Epidermal melanocyte (primary cell): ENCODE measurements around the gene EXOC7.

Experiments used
- DNase-seq: peaks from one replicate; pipeline ENCODE4 v3.0.0; 2011; ENCODE audit warnings: low spot score; ENCODE audit not compliant: insufficient read length

EXOC7 gene

DNA sequence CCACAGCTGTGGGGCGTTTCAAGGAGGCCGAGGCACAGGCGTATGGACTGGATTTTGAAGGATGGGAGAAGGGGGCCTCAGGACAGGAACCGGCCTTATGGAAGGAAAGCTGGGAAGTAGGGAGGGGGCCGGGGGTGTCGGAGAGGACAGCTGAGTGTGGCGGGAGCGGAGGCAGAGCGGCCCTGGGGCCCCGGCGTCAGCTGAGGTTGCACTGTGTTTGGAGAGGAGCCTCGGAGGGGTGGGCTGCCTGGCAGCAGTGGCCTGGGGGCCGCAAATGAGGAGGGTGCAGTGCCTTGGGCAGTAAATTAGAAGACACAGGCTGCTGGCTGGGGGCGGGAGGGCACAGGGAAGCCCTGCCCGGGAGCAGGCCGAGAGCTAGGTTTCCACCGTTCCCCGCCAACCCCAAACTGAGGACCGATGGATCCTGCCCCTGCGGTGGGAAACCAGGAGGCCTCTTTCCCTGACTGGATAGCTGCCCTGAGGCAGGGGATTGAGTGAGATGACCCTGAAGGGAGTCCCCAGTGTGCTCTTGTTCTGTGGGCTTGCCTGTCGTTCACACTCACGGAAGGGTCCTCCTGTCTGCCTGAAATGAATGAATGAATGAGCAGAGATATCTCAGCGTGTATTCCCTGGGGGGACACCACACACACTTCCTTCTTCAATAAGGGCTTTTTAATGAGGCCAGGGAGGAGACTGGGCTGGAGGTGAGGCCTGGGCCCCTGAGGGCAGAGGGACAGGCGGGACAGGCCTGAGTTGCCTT lies 19.0 kb upstream of the EXOC7 start:
- DNase-seq: no peak

DNA sequence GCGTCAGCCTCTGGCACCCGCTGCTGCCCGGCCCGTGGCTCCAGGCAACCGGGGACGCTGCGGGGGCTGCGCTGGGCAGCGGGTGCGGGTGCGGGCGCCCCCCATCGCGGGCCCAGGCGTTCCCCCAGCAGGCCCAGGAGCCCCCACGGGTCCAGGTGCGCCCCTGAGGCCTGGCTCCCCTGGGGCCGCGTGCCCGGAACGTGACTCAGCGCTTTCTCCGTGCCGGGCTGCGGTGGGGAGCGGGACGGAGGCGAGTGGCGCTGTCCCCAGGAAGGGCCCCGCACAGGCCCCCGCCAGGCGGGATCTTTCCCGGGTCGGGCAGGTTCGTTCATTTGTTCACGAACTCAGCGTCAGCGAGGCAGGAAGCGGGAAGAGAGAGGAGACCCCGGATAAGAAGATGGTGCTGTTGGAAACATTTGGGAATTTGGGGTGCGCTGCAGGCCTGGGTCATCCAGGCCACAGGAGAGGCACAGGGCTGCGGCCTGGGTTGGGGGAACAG lies 18.4 kb upstream of the EXOC7 start:
- no peak for DNase-seq

GRCh38 chr17:76120658-76121008 lies 17.0 kb upstream of the EXOC7 start:
- DNase-seq: no peak

DNA sequence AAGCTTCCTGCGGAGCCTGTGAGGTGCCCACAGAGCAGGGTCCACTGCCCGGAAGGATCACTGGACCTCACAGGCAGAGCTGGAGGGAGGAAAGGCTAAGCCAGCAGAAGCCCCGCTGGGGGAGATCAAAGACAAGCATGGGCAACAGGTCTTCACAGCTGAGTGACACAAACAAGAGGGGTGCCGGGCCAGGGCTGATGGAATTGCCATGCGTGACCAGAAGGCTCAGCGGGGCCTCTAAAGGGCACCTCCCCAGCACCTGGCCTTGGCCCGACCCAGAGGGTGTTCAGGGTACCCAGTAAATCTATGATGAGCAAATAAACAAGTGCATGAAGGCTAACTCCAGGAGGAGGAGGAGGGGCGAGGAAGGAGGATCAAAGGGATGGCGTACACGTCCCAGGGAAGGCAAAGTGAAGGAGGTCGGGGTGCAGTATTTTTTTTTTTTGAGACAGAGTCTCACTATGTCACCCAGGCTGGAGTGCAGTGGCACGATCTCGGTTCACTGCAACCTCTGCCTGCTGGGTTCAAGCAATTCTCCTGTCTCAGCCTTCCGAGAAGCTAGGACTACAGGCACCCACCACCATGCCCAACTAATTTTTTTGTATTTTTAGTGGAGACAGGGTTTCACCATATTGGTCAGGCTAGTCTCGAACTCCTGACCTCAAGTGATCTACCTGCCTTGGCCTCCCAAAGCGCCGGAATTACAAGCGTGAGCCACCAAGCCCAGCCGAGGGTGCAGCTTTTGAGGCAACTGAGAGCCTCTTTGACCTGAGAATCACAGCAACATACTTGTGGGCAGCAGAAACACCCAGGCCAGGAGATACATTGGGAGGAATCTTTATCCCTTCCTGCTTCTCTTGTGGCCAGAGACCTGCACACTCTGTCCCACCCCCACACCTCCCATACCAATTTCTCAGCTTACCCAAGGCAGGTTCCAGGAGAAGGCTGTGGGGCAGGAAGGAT lies 16.1 kb upstream of the EXOC7 start:
- DNase-seq: no peak

- DNase-seq: no peak
Measured at GRCh38 chr17:76115138-76115754, 11.7 kb upstream of the EXOC7 start.

- no peak for DNase-seq
Measured at GRCh38 chr17:76111956-76112355, 8.4 kb upstream of the EXOC7 start.

DNA sequence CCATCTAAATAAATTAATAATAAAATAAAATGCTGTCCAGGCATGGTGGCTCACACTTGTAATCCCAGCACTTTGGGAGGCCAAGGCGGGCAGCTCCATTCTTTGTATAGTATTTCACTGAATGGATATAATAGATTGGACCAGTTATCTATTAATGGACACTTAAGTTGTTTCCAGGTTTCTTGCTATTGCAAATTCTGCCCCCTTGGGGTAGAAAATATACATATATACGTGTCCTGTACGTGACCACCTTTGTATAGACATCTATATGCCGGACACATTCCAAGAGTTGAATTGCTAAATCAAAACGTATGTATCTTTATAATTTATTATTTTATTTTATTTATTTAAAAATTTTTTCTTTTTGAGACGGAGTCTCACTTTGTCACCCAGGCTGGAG lies 3.9 kb upstream of the EXOC7 start:
- DNase-seq: no peak

DNA sequence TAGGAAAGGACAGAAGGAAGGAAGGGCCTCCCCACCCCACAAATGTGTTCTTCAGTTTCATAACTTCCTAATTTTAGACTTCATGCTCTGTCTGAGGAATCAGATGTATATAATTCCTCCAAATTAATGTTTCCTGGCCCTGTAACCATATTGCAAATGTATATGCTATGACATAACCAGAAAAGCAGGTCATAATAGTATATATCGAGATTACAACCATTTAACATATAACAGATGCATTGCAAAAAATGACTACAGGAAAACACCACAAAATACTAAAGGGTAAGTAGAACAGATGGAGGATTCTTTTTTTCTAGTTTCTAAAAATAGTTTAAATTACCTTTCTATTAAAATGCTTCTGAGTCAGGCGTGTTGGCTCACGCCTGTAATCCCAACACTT lies 3.1 kb upstream of the EXOC7 start:
- DNase-seq: no peak

GRCh38 chr17:76104896-76105231 lies 1.3 kb upstream of the EXOC7 start:
- no peak for DNase-seq

DNA sequence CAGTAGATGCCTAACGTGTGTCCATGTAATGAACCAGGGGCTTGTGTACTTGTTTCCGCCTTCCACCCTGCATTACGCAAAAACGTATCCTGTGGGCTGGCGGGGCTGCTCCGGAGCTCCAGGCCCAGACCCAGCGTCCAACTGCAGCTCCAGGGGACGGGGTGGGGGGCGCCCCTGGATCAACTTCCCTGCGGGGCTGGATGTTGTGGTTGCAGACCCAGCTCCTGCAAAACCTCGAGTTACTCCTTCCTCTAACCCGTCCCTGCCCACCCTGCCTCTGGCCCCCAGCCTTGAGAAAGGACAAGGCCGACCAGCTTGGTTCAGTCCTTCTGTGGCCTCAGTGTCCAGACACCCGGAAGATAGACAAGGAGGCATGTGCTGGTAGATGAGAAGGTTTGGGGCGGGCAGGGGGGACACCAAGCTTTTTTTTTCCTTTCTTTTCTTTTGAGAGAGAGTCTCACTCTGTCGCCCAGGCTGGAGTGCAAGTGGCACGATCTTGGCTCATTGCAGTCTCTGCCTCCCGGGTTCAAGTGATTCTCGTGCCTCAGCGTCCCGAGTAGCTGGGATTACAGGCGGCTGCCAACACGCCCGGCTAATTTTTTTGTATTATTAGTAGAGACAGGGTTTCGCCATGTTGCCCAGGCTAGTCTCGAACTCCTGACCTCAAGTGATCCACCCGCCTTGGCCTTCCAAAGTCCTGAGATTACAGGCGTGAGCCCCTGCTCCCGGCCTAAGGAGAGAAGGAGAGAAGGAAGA lies 731 bp upstream of the EXOC7 start:
- no peak for DNase-seq

GRCh38 chr17:76102944-76103273 lies 678 bp downstream of the EXOC7 start:
- DNase-seq: no peak

DNA sequence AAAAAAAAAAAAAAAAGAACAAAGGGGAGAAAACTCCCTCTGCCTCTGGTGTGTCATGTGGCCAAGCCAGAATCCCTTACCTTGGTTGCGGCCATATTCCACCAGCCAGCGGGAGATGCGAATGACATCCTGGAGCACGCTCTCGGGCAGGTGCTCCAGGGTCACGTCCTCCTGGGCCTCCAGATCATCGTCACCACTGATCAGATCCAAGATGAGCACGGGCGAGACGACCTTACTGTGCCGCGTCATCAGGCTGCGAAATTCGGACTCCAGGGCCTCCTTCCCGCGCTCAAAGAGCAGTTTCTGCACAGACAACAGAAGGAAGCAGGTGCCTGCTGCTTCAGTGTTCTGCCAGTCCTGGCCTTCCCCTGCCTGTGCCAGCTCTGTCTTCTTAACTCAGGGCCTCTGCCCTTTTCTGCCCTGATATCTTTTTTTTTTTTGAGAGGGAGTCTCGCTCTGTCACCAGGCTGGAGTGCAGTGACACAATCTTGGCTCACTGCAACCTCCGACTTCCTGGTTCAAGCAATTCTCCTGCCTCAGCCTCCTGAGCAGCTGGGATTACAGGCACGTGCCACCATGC lies 5.8 kb downstream of the EXOC7 start:
- DNase-seq: no peak

- no peak for DNase-seq
Measured at GRCh38 chr17:76095943-76096342, 7.6 kb downstream of the EXOC7 start.

DNA sequence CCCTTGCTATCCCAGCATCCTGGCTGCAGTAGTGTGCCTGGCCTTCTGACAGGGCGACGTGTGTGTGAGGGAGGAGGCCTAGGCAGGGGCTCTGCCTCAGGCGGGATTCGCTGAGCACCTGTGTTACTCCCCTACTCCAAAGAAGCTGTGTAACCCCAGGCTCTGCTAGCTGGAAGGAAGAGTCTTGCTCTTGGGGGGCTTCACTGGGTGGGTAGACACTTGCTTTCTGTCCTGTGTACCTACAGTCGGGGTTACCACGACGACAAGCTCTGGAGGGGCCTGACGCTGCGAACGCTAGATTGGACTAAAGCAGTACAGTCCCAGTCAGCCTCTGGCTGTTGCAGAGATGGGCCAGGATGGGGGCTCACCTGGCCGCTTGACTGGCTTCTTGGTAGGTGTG lies 9.5 kb downstream of the EXOC7 start:
- no peak for DNase-seq

DNA sequence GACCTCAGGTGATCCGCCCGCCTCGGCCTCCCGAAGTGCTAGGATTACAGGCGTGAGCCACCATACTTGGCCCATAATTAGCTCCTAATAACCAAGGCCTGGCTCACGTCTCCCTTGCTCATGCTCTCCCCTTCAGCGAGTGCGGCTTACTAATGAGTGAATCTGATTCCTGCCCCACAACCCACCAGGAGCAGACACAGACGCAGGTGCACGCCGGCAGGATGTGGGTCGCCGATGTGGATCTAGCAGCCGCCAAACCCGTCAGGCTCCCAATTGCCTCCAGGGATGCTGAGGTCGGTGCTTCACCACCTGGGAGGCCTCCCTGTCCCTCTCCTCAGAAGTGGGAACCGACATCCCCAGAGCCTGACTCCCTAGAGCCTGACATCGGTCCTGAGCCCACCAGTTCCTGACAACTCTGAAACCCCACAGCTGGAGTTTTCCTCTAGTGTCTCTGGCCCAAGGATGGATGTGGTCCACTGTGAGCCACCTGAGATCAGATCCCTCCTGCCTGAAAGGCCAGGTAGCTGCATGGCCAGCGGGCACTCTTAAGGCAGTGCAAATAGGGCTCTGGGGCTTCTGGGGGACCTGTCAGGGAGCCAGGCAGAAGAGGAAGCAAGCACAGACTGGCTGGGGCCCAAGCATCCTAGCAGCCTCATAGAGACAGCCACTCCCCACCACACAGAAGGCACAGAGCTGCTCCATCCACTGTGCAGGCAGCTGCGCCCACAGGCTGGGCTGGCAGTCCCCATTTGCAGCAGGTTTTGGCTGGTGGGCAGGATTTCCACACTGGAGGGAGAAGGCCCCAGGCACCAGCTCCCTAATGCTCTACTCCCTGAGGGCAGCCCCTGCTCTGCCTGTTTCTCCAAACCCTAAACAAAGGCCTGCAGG lies 10.8 kb downstream of the EXOC7 start:
- DNase-seq: no peak

- DNase-seq: no peak
Measured at GRCh38 chr17:76091526-76092286, 11.9 kb downstream of the EXOC7 start.

- DNase-seq: no peak
Measured at GRCh38 chr17:76090517-76091129, 13.0 kb downstream of the EXOC7 start.

DNA sequence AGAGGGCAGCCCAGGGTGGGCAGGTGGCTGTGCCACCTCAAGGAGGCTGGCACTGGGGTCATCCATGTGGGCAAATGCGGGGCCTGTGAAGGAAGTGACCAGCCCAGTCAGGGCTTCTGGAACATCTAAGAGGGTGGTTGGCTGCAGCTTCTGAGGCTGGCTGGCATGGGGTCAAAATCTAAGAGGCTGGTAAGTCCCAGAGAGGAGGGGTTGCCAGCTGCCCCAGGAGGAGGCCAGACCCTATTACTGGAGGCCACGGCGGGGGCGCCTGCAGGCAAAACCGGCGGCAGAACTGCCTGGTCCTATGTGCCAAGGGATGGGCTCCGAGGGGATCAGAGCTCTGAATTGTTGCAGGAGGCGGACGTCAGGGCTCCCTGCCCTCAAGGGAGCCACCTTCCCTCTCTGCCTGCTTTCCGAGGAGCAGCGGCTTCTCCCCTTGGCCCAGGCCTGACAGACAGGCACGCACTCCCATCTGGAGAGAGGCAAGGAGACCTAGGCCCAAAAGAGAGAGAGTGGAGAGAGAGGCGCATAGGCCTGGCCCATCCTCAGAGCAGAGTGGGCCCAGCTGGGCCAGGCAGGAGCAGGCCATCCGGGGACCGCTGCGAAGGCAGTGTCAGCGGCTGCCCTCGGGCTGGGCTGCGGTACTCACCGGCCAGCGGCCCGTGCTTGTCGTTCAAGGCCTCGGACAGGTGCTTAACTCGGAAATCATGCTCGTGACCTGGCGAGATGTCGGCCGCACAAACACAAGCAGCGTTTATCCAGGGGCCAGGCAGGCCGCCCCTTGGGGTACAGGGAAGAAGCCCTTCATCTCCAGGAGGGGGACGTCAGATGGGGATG lies 13.7 kb downstream of the EXOC7 start:
- no peak for DNase-seq
